Keratinocyte (primary cell): ENCODE results near the gene GDF2. TPM values are rescaled to one million over a fixed set of nuclear protein-coding genes. Genes with fewer than 3 reads are reported as not detected.
A peak's percentile ranks its signal among the peaks of the same experiment; 100 is the strongest.

ENCODE experiments used
- DNase-seq: peaks from one replicate; pipeline ENCODE4 v3.0.0-alpha.2; 2011; ENCODE audit warnings: low read depth, missing footprints, low spot score
- FAIRE-seq: peaks from 2 replicates; lab custom pipeline; 2011; peaks lifted over from hg19 to GRCh38; lab: Jason Lieb, UNC
- H2AFZ ChIP-seq: 2 replicates; pipeline ENCODE4 v1.6.0; 2012; ENCODE audit warnings: low read length, control low read depth, inconsistent platforms; ENCODE audit not compliant: control insufficient read depth
- H3K27ac ChIP-seq: 2 replicates; pipeline ENCODE4 v1.5.1; 2011; ENCODE audit warnings: low read length; ENCODE audit not compliant: control insufficient read depth, insufficient read depth
- H3K27me3 ChIP-seq: 3 replicates; pipeline ENCODE4 v1.6.0; 2011; ENCODE audit warnings: low read length; ENCODE audit not compliant: control insufficient read depth, insufficient read depth; ENCODE audit errors: extremely low read depth
- H3K36me3 ChIP-seq, 2 experiments: 2 replicates in 1 of 2; 3 replicates in 1 of 2; pipeline ENCODE4 v1.5.1; 2011; ENCODE audit warnings: low read length in 2 of 2, mild to moderate bottlenecking in 1 of 2; ENCODE audit not compliant: control insufficient read depth in 2 of 2, insufficient read depth in 2 of 2; ENCODE audit errors: extremely low read depth in 1 of 2
- H3K4me1 ChIP-seq: 3 replicates; pipeline ENCODE4 v1.5.1; 2011; ENCODE audit warnings: low read length; ENCODE audit not compliant: control insufficient read depth, insufficient read depth; ENCODE audit errors: extremely low read depth
- H3K4me2 ChIP-seq: 3 replicates; pipeline ENCODE4 v1.6.0; 2011; ENCODE audit warnings: low read depth, low read length; ENCODE audit not compliant: control insufficient read depth, insufficient read depth; ENCODE audit errors: extremely low read depth
- H3K4me3 ChIP-seq, 3 experiments: fragments of 200-600 bp in 1 of 3; sonication (generic) in 1 of 3; 2 replicates in 2 of 3; 3 replicates in 1 of 3; pipeline ENCODE4 v1.5.1; 2011 to 2016; ENCODE audit warnings: low read length in 3 of 3, mild to moderate bottlenecking in 3 of 3, control low read depth in 2 of 3, inconsistent platforms in 1 of 3, low read depth in 1 of 3, mixed read lengths in 1 of 3, mixed run types in 1 of 3, moderate library complexity in 1 of 3; ENCODE audit not compliant: control insufficient read depth in 2 of 3, insufficient read depth in 2 of 3; ENCODE audit errors: extremely low read depth in 1 of 3
- H3K79me2 ChIP-seq: 2 replicates; pipeline ENCODE4 v1.6.0; 2012; ENCODE audit warnings: low read length; ENCODE audit not compliant: control insufficient read depth, insufficient read depth
- H3K9ac ChIP-seq: 3 replicates; pipeline ENCODE4 v1.6.0; 2011; ENCODE audit warnings: low read length; ENCODE audit not compliant: control insufficient read depth, insufficient read depth; ENCODE audit errors: extremely low read depth
- H3K9me1 ChIP-seq: 3 replicates; pipeline ENCODE4 v1.6.0; 2011; ENCODE audit warnings: low read length; ENCODE audit not compliant: control insufficient read depth, insufficient read depth; ENCODE audit errors: extremely low read depth
- H3K9me3 ChIP-seq: 2 replicates; pipeline ENCODE4 v1.5.1; 2012; ENCODE audit warnings: low read depth, low read length; ENCODE audit not compliant: control insufficient read depth
- H4K20me1 ChIP-seq: 3 replicates; pipeline ENCODE4 v1.6.0; 2011; ENCODE audit warnings: low read length; ENCODE audit not compliant: control insufficient read depth, insufficient read depth; ENCODE audit errors: extremely low read depth
- EZH2 ChIP-seq: IDR thresholded peaks from one replicate; pipeline ENCODE4 v1.6.1; 2012; ENCODE audit warnings: inconsistent platforms, mild to moderate bottlenecking, low read length, moderate library complexity
- dilution Hi-C: fragments of 300-500 bp; cut with MboI; formaldehyde crosslinking; loops from one replicate; pipeline ENCODE4 v1.7.0; 2020; ENCODE audit warnings: low sequenced_read_pairs; ENCODE audit not compliant: extremely low pct_ligation_motif_present
- polyA plus RNA-seq, 5 experiments: library from polyadenylated mRNA; depleted of rRNA in 3 of 5; stranded (reverse) in 3 of 5; stranded (forward) in 1 of 5; unstranded in 1 of 5; fragments of >200 nt; gene quantifications; 1 replicate in 1 of 5; 2 replicates in 3 of 5; 3 replicates in 1 of 5; pipeline versions ENCODE4 v1.2.1 to v1.2.3, GENCODE V29; 2011 to 2012; ENCODE audit warnings: missing spikeins in 2 of 5, low read depth in 1 of 5, low replicate concordance in 1 of 5
- TF ChIP-seq, protein P1 (sequence below), 3 experiments: IDR thresholded peaks in 1 of 3; conservative IDR thresholded peaks in 1 of 3; optimal IDR thresholded peaks in 1 of 3; 2 replicates in 2 of 3; 3 replicates in 1 of 3; pipeline versions ENCODE3 to v1.5.1; 2011; ENCODE audit warnings: low read length in 3 of 3, mild to moderate bottlenecking in 3 of 3, moderate library complexity in 2 of 3, control low read depth in 1 of 3, inconsistent platforms in 1 of 3; ENCODE audit not compliant: insufficient read depth in 2 of 3; ENCODE audit errors: extremely low read depth in 1 of 3

The GDF2 gene
- polyA plus RNA-seq, 1 donor (not counting 4 experiments of a cell fraction or from before 2014, with no cell fraction given): not detected

DNA sequence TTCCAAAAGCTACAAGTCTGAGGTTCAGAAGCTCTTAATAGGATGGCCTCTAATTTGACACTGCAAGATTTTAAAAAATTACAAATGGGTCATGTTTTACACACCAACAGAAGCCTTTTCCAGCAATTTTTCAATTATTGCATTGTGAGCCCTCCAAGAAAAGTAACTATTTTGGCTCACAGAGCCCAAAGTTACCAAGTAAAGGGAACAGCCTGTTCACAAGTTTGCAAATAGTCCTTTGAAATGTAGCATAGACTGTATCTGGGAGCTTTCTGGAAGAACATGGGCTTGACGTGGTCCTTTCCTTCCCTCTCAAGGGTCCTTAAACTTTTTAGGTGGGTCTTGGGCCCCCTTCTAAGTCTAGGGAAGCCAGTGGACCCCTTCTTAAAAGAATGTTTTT, 23.5 kb upstream of the GDF2 start:
- no peaks in the 10 kb centered on the region for H3K79me2 ChIP-seq
- H3K27ac ChIP-seq: no peak overlapping the region
- dilution Hi-C loops: no loop called here
- H3K4me2 ChIP-seq: no peak overlapping the region
- peaks cover 62% of the 10 kb centered on the region for H3K27me3 ChIP-seq
- no peaks in the 10 kb centered on the region for H3K36me3 ChIP-seq
- DNase-seq (no peak), FAIRE-seq (no peak)
- no peaks in the 10 kb centered on the region for H4K20me1 ChIP-seq
- H3K4me3 ChIP-seq: no peak overlapping the region
- H3K4me1 ChIP-seq: no peaks in the 10 kb centered on the region
- H3K9ac ChIP-seq: no peak overlapping the region
- H3K9me1 ChIP-seq: no peaks in the 10 kb centered on the region
- TF ChIP-seq EZH2: no peak
- TF ChIP-seq, protein P1, sequence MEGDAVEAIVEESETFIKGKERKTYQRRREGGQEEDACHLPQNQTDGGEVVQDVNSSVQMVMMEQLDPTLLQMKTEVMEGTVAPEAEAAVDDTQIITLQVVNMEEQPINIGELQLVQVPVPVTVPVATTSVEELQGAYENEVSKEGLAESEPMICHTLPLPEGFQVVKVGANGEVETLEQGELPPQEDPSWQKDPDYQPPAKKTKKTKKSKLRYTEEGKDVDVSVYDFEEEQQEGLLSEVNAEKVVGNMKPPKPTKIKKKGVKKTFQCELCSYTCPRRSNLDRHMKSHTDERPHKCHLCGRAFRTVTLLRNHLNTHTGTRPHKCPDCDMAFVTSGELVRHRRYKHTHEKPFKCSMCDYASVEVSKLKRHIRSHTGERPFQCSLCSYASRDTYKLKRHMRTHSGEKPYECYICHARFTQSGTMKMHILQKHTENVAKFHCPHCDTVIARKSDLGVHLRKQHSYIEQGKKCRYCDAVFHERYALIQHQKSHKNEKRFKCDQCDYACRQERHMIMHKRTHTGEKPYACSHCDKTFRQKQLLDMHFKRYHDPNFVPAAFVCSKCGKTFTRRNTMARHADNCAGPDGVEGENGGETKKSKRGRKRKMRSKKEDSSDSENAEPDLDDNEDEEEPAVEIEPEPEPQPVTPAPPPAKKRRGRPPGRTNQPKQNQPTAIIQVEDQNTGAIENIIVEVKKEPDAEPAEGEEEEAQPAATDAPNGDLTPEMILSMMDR (optimal IDR thresholded peaks at IDR 0.05 in 1 of 3, IDR thresholded peaks at IDR 0.05 in 1 of 3, conservative IDR thresholded peaks at IDR 0.05 in 1 of 3; ENCODE audit: extremely low read depth in 1 of 3, insufficient read depth in 2 of 3, low read length in 3 of 3): no peak
- no peak overlapping the region for H2AFZ ChIP-seq
- H3K9me3 ChIP-seq: no peaks in the 10 kb centered on the region

DNA sequence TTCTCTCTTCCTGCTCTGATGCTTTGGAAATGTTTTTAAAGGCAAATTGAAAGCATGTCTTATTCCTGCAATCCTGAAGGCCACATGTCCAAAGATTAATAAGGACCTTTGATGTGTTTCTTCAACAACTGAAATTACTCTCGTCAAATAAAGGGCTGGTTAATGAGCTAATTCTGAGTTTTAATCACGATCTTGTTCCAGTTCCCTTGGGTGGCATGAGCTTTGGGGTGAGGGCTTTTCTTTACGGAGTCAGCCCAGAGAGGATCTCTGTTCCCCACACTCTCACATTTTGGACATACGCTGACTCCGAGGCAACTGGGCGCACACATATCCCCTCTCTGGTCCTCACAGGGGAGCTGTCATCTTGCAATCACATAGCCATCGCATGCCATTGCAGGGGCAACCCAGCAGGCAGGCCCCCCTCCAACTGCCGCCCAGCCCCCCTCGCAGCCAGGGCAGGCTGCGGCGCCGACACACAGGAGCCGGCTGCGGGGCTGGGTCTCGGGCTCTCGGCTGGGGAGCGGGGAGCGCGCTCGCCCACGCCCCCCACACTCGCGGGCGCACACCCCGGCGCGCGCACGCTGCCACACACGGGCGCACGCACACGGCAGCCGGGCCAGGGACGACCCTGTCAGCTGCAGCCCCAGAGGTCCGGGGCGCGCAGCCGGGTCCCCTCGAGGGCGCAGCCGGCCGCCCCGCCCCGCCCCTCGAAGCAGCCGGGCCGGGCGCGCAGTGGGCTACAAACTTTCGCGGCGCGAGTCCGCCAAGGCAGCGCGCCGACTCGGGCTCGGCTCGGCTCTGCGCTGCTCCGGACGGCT, 22.4 kb upstream of the GDF2 start, which contains the start of gene GDF10:
GDF10 (plus strand) TSS at position 587 of the 818 bp plus-strand sequence. CDS start 455 bp downstream, outside the sequence.
- Histone ChIP-seq H3K9me1 (no peaks in the 10 kb centered on the region), H3K36me3 (no peaks in the 10 kb centered on the region), H3K4me3 (no peak within 1 kb of the TSS), H3K79me2 (no peaks in the 10 kb centered on the region), H3K4me2 (no peak within 1 kb of the TSS), H3K9ac (no peak within 1 kb of the TSS), H3K4me1 (no peaks in the 10 kb centered on the region), H3K27ac (no peak within 1 kb of the TSS), H3K9me3 (no peaks in the 10 kb centered on the region), H3K27me3 (peaks cover 58% of the 10 kb centered on the region), H4K20me1 (no peaks in the 10 kb centered on the region), H2AFZ (no peak within 1 kb of the TSS)
- FAIRE-seq (no peak), DNase-seq (no peak)
- TF ChIP-seq EZH2: peak; percentile 65
- TF ChIP-seq, protein P1 (optimal IDR thresholded peaks at IDR 0.05 in 1 of 3, IDR thresholded peaks at IDR 0.05 in 1 of 3, conservative IDR thresholded peaks at IDR 0.05 in 1 of 3; ENCODE audit: extremely low read depth in 1 of 3, insufficient read depth in 2 of 3, low read length in 3 of 3): no peak
- dilution Hi-C loops: no loop called here
